HG03378 (cell line): ENCODE results near the gene UBXN10.

Source experiments
- ATAC-seq: cut with Tn5 transposase; IDR thresholded peaks from one replicate; pipeline ENCODE4 v1.9.1; 2021; ENCODE audit warnings: mild to moderate bottlenecking, moderate library complexity; ENCODE audit not compliant: unreplicated experiment

UBXN10 gene

DNA sequence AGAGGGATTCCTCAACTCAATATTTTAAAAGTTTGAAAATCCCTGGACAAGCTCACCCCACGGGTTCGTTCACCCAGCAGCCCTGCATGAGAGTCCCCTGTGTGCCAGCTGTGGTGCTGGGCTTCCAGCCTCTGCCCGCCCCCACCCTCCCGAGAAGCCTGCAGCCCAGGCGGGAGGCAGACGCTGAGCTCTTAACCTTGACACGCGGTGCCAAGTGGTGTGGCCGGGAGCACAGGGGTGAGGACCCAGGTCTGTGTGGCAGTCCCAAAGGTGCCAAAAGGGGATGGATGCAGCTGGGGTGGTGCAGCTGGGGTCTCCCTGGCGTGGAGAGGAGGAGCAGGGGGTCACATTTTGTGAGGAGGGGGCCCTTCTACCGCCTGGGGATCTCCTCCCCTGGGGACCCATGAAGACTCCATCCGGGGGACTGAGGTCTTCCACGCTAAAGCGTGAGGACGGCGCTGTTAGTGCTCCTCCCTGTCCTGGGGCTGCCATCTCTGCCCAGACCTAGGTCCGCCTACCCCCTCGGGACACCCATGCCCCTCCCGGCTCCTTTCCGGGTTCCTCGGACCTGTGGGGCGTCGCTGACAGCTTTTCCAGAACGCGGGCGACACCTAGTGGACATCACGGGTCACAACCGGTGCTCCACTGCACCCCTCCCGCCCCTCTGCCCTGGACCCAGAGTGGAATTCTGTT lies 33.8 kb upstream of the UBXN10 start:
- no peak for ATAC-seq

DNA sequence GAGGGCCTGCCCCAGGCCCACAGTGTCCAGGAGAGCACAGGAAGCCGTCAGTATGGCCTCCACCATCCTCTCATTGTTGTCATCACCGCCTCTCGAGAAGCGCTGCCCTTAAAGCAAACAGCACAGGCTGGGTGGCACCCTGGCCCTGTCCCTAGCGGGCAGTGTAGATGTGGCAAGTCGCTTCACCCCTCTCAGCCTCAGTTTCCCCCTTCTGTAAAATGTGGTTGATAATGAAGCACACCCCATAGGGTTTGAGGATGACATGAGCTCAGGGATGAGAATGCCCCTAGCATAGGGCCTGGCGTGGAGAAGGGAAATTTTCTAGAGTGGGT lies 33.3 kb upstream of the UBXN10 start:
- no peak for ATAC-seq

DNA sequence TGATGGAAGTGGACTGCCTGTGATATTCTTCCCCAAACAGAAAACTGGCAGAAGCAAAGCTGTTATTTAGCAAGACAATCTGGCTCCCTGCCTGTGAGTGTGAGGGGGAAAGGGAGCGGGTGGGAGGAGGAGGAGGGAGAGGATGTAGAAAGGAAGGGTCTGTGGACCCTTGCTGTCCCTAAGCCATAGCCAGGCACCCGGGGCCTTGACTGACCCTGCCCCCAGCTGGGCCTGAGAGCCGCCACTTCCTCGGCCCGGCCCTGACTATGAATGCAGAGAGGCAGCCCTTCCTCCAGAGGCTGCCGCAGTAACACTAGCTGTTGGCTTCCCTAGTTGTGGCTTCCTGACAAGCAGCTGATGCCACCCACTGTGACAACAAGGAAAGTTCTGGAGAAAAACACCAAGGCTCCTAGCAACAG lies 32.9 kb upstream of the UBXN10 start:
- no peak for ATAC-seq

DNA sequence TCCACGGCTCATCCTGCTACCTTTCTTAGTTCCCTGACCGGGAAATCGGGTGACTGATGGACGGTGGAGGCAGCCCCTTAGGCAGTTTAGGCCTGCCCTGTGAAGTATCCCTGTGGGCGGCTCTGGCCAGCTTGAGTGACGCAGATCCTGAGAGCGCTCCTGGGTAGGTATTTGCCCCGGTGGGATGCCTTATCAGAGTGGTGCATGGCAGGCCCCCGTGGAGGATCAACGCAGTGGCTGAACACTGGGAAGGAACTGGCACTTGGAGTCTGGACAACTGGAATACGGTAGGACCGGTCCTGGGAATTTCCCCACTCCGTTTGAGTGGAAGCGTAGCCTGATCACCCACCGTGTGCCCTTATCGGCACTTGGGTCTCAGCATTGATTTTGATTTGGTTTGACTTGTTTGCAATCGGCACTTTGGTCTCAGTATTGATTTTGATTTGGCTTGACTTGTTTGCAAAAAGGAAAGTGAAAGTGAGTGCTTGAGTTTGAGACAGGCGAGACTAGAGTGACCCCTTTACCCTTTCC lies 31.5 kb upstream of the UBXN10 start:
- ATAC-seq: no peak

DNA sequence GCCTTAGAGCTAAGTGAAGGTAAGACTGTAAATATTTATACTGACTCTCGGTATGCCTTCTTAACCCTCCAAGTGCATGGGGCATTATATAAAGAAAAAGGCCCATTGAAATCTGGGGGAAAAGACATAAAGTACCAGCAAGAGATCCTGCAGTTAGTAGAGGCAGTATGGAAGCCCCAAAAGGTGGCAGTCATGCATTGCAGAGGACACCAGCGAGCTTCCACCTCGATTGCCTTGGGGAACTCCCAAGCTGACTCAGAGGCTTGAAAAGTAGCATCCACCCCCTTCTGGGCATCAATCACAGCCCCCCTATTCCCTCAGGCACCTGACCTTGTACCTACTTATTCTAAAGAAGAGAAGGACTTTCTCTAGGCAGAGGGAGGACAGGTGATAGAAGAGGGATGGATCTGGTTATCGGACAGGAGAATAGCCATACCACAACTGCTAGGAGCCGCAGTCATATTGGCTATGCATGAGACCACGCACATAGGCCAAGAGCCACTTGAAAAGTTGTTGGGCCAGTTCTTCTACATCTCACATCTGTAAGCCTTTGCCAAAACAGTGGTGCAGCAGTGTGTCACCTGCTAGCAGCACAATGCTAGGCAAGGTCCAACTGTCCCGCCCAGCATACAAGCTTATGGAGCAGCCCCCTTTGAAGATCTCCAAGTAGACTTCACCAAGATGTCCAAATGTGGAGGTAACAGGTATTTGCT lies 27.4 kb upstream of the UBXN10 start:
- ATAC-seq: no peak

DNA sequence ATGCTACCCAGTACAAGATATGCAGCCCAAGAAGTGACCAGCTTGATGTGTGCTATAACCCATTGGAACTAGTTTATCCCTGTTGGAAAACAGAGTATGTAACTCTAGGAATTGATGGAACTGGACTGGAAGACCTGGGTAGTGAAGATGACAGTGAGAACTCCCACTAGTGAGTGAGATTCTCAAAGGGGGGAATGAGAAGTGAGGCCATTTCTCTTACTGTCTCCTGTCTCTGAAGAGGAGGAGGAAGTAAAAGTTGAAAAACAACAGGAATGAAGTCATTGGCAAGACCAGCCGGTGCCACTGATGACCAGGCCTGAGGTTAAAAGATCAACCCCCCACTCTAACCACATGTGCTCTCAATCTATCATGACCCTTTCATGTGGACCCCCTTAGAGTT lies 25.9 kb upstream of the UBXN10 start:
- ATAC-seq: no peak

DNA sequence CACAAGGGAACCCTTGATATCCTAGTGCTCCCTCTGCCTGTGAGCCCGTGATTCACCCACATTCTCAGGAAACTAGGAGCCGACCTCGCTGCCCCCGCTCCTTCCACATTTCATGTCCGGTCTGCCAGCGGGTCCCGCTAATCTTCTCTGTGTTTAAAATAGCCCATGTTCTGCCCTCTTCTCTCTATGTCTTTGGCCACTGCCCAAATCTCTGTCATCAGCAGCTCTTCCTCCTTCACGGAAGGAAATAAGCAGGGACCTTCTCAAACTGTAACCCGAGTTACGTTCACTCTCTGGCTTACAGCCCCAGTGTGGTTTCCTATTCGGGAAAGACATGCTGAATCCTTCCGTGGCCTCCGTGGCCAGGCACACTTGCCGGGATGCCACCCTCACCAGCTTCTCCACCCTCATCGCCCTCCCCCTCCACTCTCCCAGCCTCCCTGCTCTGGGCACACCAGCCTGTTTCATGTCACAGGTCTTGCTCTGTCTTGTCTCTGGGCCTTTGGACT lies 21.1 kb upstream of the UBXN10 start:
- no peak for ATAC-seq

DNA sequence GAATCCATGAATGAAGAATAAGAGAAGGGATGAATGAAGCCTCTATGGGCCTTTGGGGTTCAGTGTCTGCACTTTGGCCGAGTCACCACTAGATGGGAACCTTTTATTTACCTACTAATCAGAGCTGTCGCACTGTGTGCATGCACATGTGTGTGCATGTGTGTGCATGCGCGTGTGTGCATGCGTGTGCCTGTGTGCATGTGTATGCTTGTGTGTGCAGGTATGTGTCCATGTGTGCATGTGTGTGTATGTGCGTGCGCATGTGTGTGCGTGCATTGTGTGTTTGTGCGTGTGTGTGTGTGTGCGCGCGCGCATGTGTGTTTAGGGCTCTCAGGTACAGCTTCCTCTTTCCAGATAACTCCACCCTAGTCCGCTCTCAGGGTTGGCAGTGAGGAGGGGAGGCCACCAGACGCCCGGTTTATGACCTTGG lies 20.4 kb upstream of the UBXN10 start:
- ATAC-seq: no peak

DNA sequence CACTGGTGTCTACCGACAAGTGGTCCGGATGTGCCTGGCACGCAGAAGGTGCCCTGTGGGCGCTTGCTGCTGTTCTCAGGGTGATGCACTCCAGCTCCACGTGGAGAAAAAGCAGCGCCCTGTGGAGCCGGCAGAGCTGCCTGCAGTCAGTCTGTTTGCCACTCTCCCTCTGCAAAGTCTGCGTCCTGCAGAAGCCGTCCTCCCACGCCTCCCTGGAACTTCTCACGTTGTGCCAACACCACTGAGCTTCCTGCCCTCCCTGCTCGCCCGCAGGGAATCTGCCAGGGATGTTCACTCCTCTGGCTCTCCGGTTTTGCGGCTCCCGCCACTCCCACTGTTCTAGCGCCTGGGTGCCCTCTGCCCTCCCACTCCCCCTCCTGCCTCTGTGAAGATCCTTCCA lies 19.8 kb upstream of the UBXN10 start:
- ATAC-seq: no peak

DNA sequence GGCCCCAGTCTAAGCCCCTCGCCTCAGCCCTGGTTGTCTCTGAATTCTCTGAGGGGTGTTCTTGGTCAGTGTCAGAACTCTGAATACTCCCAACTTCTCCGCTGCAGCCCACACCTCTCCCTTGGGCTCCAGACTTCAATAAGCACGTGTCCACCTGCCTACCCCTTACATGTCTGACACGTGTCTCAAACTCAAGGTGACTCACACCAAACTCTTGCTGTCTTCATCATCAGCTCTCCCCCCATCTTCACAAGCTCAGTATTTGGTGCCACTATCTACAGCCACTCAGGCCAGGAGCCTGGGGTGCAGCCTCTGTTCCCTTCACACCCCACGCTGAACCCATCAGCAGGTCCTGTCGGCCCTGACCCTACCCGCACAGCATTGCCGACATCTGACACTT lies 18.8 kb upstream of the UBXN10 start:
- no peak for ATAC-seq

DNA sequence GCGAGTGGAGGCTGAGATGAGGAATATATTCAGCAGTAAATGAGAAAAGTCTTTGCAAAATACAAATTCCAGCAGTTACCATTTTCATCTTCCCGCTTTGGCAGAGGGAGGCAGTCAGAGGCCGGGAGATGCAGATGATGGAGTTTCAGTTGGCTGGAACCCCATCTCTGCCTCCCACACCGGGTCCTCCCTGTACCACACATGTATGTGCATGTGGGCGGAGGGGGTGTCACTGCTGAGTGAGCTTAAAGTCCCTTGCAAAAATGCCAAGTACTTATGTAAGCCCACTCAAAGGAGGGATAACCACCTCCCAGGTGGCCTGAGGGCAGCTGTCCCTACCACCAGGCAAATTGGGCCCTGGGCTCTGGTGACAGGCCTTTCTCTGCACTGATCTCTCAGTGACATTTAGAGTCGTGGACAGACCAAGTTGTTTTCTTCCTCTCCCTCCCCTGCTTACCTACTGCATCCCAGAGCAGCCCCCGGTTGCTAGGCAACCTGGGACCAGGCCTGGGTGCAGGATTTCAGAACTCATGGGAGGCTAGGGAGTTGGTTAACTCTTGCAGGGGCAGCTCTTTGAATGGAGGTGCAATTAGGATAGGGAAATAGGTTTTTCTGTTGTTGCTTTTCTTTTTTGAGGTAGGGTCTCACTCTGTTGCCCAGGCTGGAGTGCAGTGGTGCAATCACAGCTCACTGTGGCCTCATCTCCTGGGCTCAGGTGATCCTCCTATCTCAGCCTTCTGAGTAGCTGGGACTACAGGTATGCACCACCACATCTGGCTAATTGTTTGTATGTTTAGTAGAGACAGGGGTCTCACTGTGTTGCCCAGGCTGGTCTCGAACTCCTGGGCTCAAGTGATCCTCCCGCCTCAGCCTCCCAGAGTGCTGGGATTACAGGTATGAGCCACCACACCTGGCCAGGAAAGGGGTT lies 17.1 kb upstream of the UBXN10 start:
- ATAC-seq: no peak

DNA sequence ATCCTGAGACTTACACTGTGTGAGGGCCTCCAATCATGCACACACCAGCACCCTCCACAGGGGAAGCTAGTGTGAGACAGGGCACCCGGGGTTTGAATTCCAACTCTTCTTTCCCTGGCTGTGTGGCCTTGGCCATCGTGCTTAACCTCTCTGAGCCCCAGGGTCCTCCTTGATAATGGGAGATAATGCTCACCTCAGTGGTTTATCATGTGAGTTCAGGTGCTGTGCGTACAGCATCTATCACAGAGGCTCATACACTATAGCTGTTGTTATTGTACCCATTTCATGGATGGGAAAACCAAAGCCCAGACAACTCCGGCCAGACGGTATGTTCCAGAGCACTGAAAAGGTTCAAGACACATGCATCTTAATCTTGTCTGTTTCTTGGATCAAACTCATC lies 16.0 kb upstream of the UBXN10 start:
- ATAC-seq: no peak

DNA sequence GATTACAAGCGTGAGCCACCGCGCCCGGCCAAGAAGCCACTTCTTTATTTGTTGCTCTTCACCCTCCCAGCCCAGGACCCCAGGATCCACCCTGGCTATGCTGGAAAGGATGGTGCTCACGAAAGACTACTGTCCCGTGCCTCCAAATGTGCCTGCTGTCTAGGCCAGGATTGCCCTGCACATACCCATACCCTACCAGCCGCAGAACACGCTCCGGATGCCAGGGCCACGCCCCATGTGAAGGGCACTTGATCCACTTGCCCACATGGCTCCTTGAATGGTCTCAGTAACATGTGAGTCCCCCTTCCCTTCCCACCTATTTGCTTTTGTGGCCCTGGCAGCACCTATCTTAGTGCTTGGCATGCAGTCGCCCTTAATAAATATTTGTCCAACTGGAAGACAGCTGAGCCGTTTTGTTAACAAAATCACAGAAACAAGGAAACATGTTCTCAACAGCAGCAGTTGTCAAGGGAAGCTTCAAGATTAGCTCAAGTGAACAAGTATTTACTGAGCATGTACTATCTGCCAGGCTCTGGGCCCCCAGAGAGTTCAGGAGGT lies 13.8 kb upstream of the UBXN10 start:
- ATAC-seq: no peak

DNA sequence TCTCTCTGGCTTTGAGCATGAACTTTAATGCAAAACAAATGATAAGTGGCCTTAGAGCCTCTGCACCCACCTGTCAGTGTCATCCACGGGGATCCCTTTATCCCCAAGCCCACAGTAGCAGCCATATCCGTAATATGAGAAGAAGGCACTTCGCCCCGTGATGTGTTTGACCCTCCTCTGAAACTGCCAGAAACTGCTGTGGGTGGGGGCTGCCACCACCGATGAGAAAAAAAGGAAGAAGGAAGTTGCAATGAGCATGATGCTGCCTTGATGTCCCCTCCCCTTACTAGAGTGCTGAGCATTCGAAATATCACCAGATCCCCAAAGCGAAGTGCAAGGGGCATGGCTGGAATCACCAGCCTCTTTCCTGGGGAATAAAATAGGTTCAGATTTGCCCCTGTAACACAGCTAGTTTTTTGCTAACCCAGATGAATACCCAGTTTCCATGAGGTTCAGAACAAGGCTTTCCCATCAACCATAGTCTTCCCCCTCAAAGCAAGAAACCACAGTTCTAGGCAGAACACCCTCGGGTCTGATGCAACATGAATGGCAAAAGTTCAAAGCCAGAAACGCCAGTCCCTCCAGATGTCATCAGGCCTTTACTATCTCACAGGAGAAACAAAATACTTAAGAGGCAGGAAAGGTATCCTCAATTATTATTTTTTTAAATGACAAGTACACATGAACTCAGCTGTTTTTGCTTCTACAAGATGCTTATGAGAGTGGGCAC lies 10.8 kb upstream of the UBXN10 start:
- no peak for ATAC-seq

DNA sequence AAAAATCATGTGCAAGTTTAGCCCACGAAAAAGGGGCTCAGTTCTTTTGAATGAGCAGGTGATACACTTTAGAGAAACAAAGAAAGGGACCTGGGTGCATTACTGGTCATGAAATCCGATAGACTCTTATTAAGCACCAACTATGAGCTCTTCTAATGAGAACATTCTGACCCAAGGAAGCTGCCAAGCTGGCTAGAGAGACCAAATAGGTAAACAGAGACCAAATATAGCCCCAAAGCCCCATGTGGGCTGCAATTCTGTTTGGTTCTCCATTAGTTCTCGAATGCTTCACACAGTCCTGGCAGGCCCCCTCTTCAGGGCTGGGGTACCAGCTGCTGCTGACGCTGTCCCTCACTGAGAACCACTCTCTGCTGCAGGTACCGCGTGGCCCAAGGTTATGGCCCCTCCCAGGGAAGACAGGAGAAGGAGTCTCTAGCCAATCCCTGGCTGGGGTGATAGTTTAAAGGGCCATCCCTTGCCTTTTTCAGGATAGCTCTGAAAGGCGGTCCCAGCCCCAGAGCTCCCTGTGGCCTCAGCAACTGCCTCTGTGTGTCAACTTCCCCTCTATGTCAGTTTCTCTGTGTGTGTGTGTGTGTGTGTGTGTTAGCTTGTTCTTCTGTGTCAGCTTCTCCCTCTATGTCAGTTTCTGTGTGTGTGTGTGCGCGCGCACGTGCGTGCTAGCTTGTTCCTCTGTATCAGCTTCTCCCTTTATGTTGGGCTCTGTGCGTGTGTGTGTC lies 7.1 kb upstream of the UBXN10 start:
- no peak for ATAC-seq

DNA sequence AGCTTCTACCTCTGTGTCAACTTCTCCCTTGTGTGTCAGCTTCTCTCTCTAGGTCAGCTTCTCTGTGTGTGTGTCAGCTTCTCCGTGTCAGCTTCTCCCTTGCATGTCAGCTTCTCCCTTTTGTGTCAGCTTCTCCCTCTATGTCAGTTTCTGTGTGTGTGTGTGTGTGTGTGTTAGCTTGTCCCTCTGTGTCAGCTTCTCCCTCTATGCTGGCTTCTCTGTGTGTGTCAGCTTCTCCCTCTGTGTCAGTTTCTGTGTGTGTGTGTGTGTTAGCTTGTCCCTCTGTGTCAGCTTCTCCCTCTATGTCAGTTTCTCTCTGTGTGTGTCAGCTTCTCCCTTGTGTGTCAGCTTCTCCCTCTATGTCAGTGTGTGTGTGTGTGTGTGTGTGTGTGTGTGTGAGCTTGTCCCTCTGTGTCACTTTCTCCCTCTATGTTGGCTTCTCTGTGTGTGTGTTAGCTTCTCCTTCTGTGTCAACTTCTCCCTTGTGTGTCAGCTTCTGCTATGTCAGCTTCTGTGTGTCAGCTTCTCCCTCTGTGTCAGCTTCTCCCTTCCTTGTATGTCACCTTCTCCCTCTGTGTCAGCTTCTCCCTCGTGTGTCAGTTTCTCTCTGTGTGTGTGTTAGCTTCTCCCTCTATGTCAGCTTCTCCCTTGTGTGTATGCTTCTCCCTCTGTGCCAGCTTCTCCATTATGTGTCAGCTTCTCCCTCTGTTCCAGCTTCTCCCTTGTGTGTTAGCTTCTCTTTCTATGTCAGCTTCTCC lies 6.3 kb upstream of the UBXN10 start:
- ATAC-seq: no peak

DNA sequence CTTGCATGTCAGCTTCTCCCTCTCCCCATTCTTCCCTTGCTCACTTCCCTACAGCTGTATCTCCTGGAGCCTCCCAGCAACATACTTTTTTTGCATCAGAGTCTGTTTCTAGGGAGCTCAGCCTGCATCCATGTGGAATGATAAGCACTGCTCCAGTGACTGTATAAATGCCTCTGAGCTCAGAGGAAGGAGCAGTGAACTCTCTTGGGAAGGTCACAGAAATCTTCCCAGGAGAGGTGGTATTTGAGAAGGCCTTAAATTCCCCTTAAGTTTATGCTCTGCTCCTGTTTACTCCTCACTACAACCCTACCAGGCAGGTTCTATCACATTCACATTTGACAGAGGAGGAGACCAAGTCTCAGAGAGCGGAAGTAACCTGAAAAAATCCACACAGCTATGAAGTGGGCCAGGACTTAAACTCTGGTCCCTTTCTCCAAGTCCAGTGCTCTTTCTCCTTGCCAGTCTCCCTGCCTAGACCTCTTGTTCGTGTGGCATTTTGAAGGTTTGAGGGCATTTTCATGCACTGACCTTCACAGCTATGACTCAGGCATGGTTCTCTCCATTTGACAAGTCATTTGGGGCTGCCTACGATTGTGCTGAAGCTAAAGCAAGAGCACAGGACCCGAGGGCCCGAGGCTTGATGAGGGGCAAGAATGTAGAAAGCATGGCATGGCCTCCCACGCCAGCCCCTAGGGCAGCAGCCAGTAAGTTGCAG lies 5.6 kb upstream of the UBXN10 start:
- no peak for ATAC-seq

DNA sequence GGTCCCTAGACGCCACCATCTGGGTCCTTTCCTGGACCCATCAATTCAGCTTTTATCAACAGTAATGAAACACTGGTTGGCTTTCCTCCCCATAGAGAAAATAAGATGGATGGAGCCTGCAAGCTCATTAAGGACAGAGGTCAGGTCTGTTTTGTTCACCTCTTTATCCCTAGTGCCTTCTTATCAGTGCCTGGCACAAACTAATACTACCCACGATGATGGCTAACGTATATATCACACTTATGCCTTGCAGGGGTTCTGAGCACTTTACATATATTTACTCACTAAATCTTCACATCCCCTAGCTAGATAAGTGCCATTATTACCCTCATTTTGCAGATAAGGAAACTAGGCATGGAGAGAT lies 5.1 kb upstream of the UBXN10 start:
- ATAC-seq: no peak
